ENCODE data around the gene VPS13C.

GRCh38 chr15:61871926-61872522 lies 188.2 kb downstream of the VPS13C start:
- TF ChIP-seq POLR2AphosphoS5 (IDR thresholded peaks at IDR 0.05; ENCODE audit: low read depth, low read length) (no peak), CTCF (IDR thresholded peaks at IDR 0.05) (peak; percentile 67; the same call in 1 of the 2 replicates), REST (IDR thresholded peaks at IDR 0.05; ENCODE audit: insufficient read depth in 1 of 2, low read depth in 2 of 2, low read length in 1 of 2) (no peak)
